ENCODE measurements around the gene PLPPR3. TPM values are rescaled to one million over a fixed set of nuclear protein-coding genes. Genes with fewer than 3 reads are reported as not detected.

Gene PLPPR3
- total RNA-seq, 1 experiment from 2014 or later, result 57.9 TPM

DNA sequence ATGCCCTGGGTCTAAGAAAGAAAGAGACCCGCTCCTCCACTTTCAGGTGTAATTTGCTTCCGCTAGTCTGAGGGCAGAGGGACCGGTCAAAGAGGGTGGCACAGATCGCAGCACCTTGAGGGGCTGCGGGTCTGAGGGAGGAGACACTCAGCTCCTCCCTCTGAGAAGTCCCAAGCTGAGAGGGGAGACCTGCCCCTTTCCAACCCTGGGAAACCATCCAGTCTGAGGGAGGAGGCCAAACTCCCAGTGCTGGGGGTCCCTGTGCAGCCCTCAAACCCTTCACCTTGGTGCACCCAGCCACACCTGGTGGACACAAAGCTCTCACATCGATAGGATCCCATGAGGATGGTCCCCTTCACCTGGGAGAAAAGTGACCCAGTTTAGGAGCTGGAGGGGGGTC, 57.9 kb downstream of the PLPPR3 start:
- TF ChIP-seq, protein P1, sequence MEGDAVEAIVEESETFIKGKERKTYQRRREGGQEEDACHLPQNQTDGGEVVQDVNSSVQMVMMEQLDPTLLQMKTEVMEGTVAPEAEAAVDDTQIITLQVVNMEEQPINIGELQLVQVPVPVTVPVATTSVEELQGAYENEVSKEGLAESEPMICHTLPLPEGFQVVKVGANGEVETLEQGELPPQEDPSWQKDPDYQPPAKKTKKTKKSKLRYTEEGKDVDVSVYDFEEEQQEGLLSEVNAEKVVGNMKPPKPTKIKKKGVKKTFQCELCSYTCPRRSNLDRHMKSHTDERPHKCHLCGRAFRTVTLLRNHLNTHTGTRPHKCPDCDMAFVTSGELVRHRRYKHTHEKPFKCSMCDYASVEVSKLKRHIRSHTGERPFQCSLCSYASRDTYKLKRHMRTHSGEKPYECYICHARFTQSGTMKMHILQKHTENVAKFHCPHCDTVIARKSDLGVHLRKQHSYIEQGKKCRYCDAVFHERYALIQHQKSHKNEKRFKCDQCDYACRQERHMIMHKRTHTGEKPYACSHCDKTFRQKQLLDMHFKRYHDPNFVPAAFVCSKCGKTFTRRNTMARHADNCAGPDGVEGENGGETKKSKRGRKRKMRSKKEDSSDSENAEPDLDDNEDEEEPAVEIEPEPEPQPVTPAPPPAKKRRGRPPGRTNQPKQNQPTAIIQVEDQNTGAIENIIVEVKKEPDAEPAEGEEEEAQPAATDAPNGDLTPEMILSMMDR (conservative IDR thresholded peaks at IDR 0.05), result no peak

More for the DNA sequence above, 57.9 kb downstream of the PLPPR3 start:
- peaks cover 0 to 4% (median 1%) of the 10 kb centered on the region in 3 experiments; a peak in 4 of 7 replicates for H3K36me3 Mint-ChIP-seq (ENCODE audit: insufficient read depth in 1 of 3, low read depth in 3 of 3)
- Histone ChIP-seq H2AK5ac (ENCODE audit: insufficient read length, low read length) (no peak overlapping the region), H3K4me2 (ENCODE audit: insufficient read depth, insufficient read length, low read length) (no peak overlapping the region), H3K23me2 (ENCODE audit: insufficient read length, low read depth, low read length, poor library complexity, severe bottlenecking) (no peaks in the 10 kb centered on the region), H3K14ac (ENCODE audit: insufficient read depth, low read length) (no peak overlapping the region), H2AFZ (ENCODE audit: low read length) (no peak overlapping the region), H2BK20ac (ENCODE audit: low read depth, low read length, poor library complexity, severe bottlenecking) (no peak overlapping the region), H3K79me1 (ENCODE audit: insufficient read depth, low read depth, low read length, poor library complexity, severe bottlenecking) (no peaks in the 10 kb centered on the region), H3T11ph (ENCODE audit: low read length) (no peak overlapping the region), H3K9ac (ENCODE audit: extremely low read depth, insufficient read length, low read length) (no peak overlapping the region), H2BK15ac (ENCODE audit: low read depth, low read length) (no peak overlapping the region), H4K8ac (replicated peaks; ENCODE audit: insufficient read length, low read depth, low read length) (no peak overlapping the region), H3K4me1 (ENCODE audit: insufficient read depth, low read length) (no peaks in the 10 kb centered on the region), H4K91ac (ENCODE audit: insufficient read length, low read depth, low read length) (no peak overlapping the region), H2BK120ac (ENCODE audit: low read depth, low read length, poor library complexity, severe bottlenecking) (no peak overlapping the region), H3K27ac (ENCODE audit: insufficient read length, low read depth, low read length) (no peak overlapping the region), H4K20me1 (ENCODE audit: control insufficient read depth, insufficient read depth, insufficient read length) (no peaks in the 10 kb centered on the region), H3K79me2 (ENCODE audit: insufficient read depth, low read length) (no peaks in the 10 kb centered on the region), H3K9me3 (ENCODE audit: control insufficient read depth, low read depth, low read length) (no peaks in the 10 kb centered on the region), H2BK5ac (ENCODE audit: insufficient read length, low read length) (no peak overlapping the region), H3K4ac (ENCODE audit: low read depth, low read length) (no peak overlapping the region), H3K56ac (ENCODE audit: insufficient read length, low read depth, low read length) (no peak overlapping the region), H3K18ac (ENCODE audit: insufficient read length, low read depth, low read length) (no peak overlapping the region), H3K27me3 (ENCODE audit: insufficient read depth, low read length) (no peaks in the 10 kb centered on the region), H3K23ac (ENCODE audit: insufficient read length, low read depth, low read length) (no peak overlapping the region), H2BK12ac (ENCODE audit: insufficient read length, low read depth, low read length) (no peak overlapping the region), H4K5ac (ENCODE audit: insufficient read length, low read depth, low read length) (no peak overlapping the region)
- peaks cover 9 to 10% of the 10 kb centered on the region in 2 experiments; a peak in 4 of 5 replicates for H3K9me3 Mint-ChIP-seq
- no peak overlapping the region for H3K4me3 Mint-ChIP-seq
- DNase-seq, result no peak
- no CpG with 5 or more reads among the region's 6 CpGs for WGBS (ENCODE audit: extremely low coverage, insufficient read length, low lambda C conversion rate)
- no peak overlapping the region for H3K27ac Mint-ChIP-seq
- H3K27me3 Mint-ChIP-seq (ENCODE audit: low read depth), result peaks cover 5% of the 10 kb centered on the region
- H3K4me1 Mint-ChIP-seq, result no peaks in the 10 kb centered on the region

All from H9 (cell line).